ENCODE data around the gene LRRC52.
"Not testable (repeated sequence)": the region's sequence is repeated elsewhere in the genome, so short reads cannot be mapped to it uniquely, and the experiment has no call there.

Gene LRRC52

GRCh38 chr1:165591391-165591790 is 47.6 kb downstream of the LRRC52 start:
- DNase-seq: not testable (repeated sequence)

- peak; percentile 88 for DNase-seq
Observed at GRCh38 chr1:165592945-165593823, 49.4 kb downstream of the LRRC52 start.

- no peak for DNase-seq
Observed at GRCh38 chr1:165595246-165595938, 51.6 kb downstream of the LRRC52 start.

- peak; percentile 97 for DNase-seq
Observed at GRCh38 chr1:165597883-165598675, 54.3 kb downstream of the LRRC52 start.

GRCh38 chr1:165598676-165599059 is 54.9 kb downstream of the LRRC52 start:
- DNase-seq: no peak

- peak; percentile 18 for DNase-seq
Observed at GRCh38 chr1:165600793-165601192, 57.0 kb downstream of the LRRC52 start.

- DNase-seq: no peak
Observed at GRCh38 chr1:165603810-165604209, 60.0 kb downstream of the LRRC52 start.

- no peak for DNase-seq
Observed at GRCh38 chr1:165605246-165605645, 61.4 kb downstream of the LRRC52 start.

- not testable (repeated sequence) for DNase-seq
Observed at GRCh38 chr1:165606676-165607075, 62.9 kb downstream of the LRRC52 start.

GRCh38 chr1:165610866-165611265 is 67.1 kb downstream of the LRRC52 start:
- no peak for DNase-seq

GRCh38 chr1:165612062-165612461 is 68.3 kb downstream of the LRRC52 start:
- DNase-seq: no peak
